AG20443 (cell line): ENCODE data around the gene TTBK2.

Experiments
- DNase-seq: peaks from one replicate; pipeline ENCODE4 v3.0.0; 2012; ENCODE audit warnings: low spot score, mixed read lengths

The TTBK2 gene

DNA sequence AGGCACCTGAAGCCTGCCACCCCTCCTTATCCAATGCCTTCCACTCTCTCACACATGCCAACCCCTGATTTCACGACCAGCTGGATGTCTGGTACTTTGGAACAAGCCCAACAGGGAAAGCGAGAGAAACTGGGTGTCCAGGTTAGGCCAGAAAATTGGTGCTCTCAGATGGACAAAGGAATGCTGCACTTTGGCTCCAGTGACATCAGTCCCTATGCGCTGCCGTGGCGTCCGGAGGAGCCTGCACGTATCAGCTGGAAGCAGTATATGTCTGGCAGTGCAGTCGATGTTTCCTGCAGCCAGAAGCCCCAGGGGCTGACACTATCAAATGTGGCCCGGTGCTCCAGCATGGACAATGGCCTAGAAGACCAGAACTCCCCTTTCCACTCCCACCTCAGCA lies 228.8 kb downstream of the TTBK2 start:
- no peak for DNase-seq

DNA sequence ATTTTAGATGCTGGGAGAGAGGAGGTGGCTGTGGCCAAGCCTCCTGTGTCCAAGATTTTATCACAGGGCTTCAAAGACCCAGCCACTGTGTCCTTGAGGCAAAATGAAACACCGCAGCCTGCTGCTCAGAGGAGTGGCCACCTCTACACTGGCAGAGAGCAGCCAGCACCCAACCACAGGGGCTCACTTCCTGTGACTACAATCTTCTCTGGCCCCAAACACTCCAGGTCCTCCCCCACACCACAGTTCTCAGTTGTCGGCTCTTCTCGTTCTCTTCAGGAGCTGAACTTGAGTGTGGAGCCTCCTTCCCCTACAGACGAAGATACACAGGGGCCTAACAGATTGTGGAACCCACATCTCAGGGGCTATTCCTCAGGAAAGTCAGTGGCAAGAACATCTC lies 229.3 kb downstream of the TTBK2 start:
- peak; percentile 6 for DNase-seq
